K562 (cell line): ENCODE measurements around the gene PCNX4. TPM values are rescaled to one million over a fixed set of nuclear protein-coding genes. Genes with fewer than 3 reads are reported as not detected.

Experiments
- ATAC-seq: fragments of 200-7000 bp; cut with Tn5 transposase; 3 replicates; pipeline ENCODE4 v1.9.1; 2020; ENCODE audit warnings: moderate library complexity
- BruUV-seq: library from RNA; stranded (reverse); fragments of 400-500 nt; replicated peaks from 2 replicates; lab custom pipeline; 2021; lab: Mats Ljungman, UMichigan
- CTCF ChIA-PET: fragments of 300-600 bp; formaldehyde crosslinking; extraction: SDS; loops from one replicate; lab custom pipeline; 2021; ENCODE audit warnings: low intra/inter-chr PET ratio; lab: Yijun Ruan, JAX
- POLR2A ChIA-PET: fragments of 300-600, 350-650 bp; sonication (Branson Sonifier 250); formaldehyde crosslinking; extraction: SDS; loops from one replicate; lab custom pipeline; 2021; ENCODE audit warnings: antibody characterized with exemption, inconsistent platforms; lab: Yijun Ruan, JAX
- DNase-seq, 4 experiments: peaks; one replicate each; pipeline versions ENCODE4 v3.0.0 to v3.0.0-alpha.2; 2011 to 2018; ENCODE audit warnings: low spot score in 3 of 4, mixed read lengths in 3 of 4; ENCODE audit errors: extremely low read depth in 1 of 4
- FAIRE-seq: peaks from 2 replicates; lab custom pipeline; 2011; peaks lifted over from hg19 to GRCh38; lab: Jason Lieb, UNC
- H2AFZ ChIP-seq: 2 replicates; pipeline ENCODE4 v1.6.0; 2011; ENCODE audit warnings: low read depth, low read length, control low read depth, inconsistent platforms
- H3K27ac ChIP-seq: fragments of 200-600 bp; 3 replicates; pipeline ENCODE4 v1.8.0; 2011; ENCODE audit warnings: low read depth, mild to moderate bottlenecking, control low read depth, inconsistent platforms, low read length, moderate library complexity, mixed read lengths; ENCODE audit errors: extremely low read depth
- H3K27me3 ChIP-seq, 2 experiments: fragments of 300-600 bp in 1 of 2; 2 replicates in 1 of 2; 3 replicates in 1 of 2; pipeline versions ENCODE4 v1.6.0 to v1.8.0; 2011; ENCODE audit warnings: inconsistent platforms in 2 of 2, low read length in 2 of 2, mild to moderate bottlenecking in 1 of 2, mixed read lengths in 1 of 2, moderate library complexity in 1 of 2; ENCODE audit not compliant: control insufficient read depth in 2 of 2, insufficient read depth in 2 of 2
- H3K36me3 ChIP-seq: fragments of 300-600 bp; 3 replicates; pipeline ENCODE4 v1.8.0; 2011; ENCODE audit warnings: mild to moderate bottlenecking, low read length, inconsistent platforms; ENCODE audit not compliant: control insufficient read depth, insufficient read depth
- H3K4me1 ChIP-seq, 2 experiments: fragments of 200-600 bp in 1 of 2; replicated peaks in 1 of 2; 2 replicates in 1 of 2; 3 replicates in 1 of 2; pipeline versions ENCODE4 v1.5.1 to v1.8.0; 2011; ENCODE audit warnings: inconsistent platforms in 2 of 2, low read length in 2 of 2, mild to moderate bottlenecking in 1 of 2, mixed read lengths in 1 of 2, moderate library complexity in 1 of 2; ENCODE audit not compliant: control insufficient read depth in 2 of 2, insufficient read depth in 2 of 2
- H3K4me2 ChIP-seq: 2 replicates; pipeline ENCODE4 v1.6.1; 2011; ENCODE audit warnings: low read length, control low read depth, inconsistent platforms, mixed read lengths; ENCODE audit not compliant: insufficient read depth
- H3K4me3 ChIP-seq: fragments of 200-600 bp; sonication (generic), shearing (Covaris generic); 2 replicates; pipeline ENCODE4 v1.5.1; 2016; ENCODE audit warnings: control low read depth, inconsistent platforms
- H3K79me2 ChIP-seq: fragments of 200-600 bp; 3 replicates; pipeline ENCODE4 v1.8.0; 2011; ENCODE audit warnings: low read length, inconsistent platforms; ENCODE audit not compliant: control insufficient read depth, insufficient read depth
- H3K9ac ChIP-seq, 2 experiments: 2 replicates each; pipeline versions ENCODE4 v1.6.0 to v1.6.1; 2011; ENCODE audit warnings: low read depth in 2 of 2, low read length in 2 of 2, control low read depth in 1 of 2, inconsistent platforms in 1 of 2, mild to moderate bottlenecking in 1 of 2, mixed read lengths in 1 of 2; ENCODE audit not compliant: insufficient read depth in 1 of 2
- H3K9me1 ChIP-seq: one replicate; pipeline ENCODE4 v1.6.0; 2011; ENCODE audit warnings: inconsistent platforms, mild to moderate bottlenecking, low read length, moderate library complexity; ENCODE audit not compliant: control insufficient read depth, insufficient read depth
- H3K9me3 ChIP-seq: replicated peaks from 2 replicates; pipeline ENCODE4 v1.5.1; 2011; ENCODE audit warnings: low read depth, low read length, inconsistent platforms; ENCODE audit not compliant: control insufficient read depth, insufficient read depth
- H4K20me1 ChIP-seq: replicated peaks from 2 replicates; pipeline ENCODE4 v1.6.1; 2011; ENCODE audit warnings: low read length, inconsistent platforms, mixed read lengths; ENCODE audit not compliant: control insufficient read depth, insufficient read depth
- YY1 ChIP-seq, 3 experiments: IDR thresholded peaks; 2 replicates each; pipeline ENCODE4 v1.6.1; 2011; ENCODE audit warnings: low read length in 2 of 3, mild to moderate bottlenecking in 2 of 3, moderate library complexity in 2 of 3, borderline replicate concordance in 1 of 3, control low read depth in 1 of 3, low read depth in 1 of 3; ENCODE audit not compliant: insufficient read depth in 3 of 3, insufficient replicate concordance in 2 of 3, control insufficient read depth in 1 of 3, insufficient read length in 1 of 3; ENCODE audit errors: extremely low read depth in 1 of 3
- WGBS: fragments of 100-300 bp; shearing (Covaris generic); methylation state at CpG from one replicate; pipeline ENCODE4 v1.1.6; 2016; ENCODE audit warnings: low coverage, mixed read lengths; ENCODE audit not compliant: insufficient coverage; ENCODE audit errors: missing lambda C conversion rate; 5-methylcytosine and 5-hydroxymethylcytosine counted together
- in situ Hi-C: fragments of 300-500 bp; cut with MboI; formaldehyde crosslinking; loops from 4 replicates; pipeline ENCODE4 v1.15.0; 2018; ENCODE audit warnings: inconsistent platforms, mixed read lengths
- intact Hi-C: fragments of 100-400 bp; cut with micrococcal nuclease; formaldehyde crosslinking; loops from 2 replicates; pipeline ENCODE4 v1.14.2; 2022
- polyA plus RNA-seq, 8 experiments: library from polyadenylated mRNA; depleted of rRNA in 4 of 8; stranded (reverse) in 5 of 8; unstranded in 3 of 8; fragments of >200 nt; fragmentation: Nextera tagmentation in 2 of 8; fragmentation: Illumina TruSeq in 1 of 8; extraction: Ambion mirVana in 2 of 8; extraction: Trizol in 1 of 8; gene quantifications; 2 replicates each; pipeline versions ENCODE4 v1.2.1 to v1.2.3, GENCODE V29; 2011 to 2014; ENCODE audit warnings: inconsistent platforms in 1 of 8, missing spikeins in 1 of 8
- total RNA-seq, 7 experiments: library from RNA; depleted of rRNA in 6 of 7; stranded (reverse); fragments of >200 nt in 6 of 7; fragmentation: Illumina TruSeq in 2 of 7; extraction: Trizol in 2 of 7; gene quantifications; 2 replicates each; pipeline versions ENCODE4 v1.2.1 to v1.2.3, GENCODE V29; 2011 to 2021; ENCODE audit warnings: low replicate concordance in 1 of 7
- TF ChIP-seq, protein P1 (sequence below): sonication (generic); formaldehyde crosslinking; IDR thresholded peaks from 2 replicates; pipeline ENCODE4 v1.8.0; 2022; ENCODE audit warnings: mild to moderate bottlenecking, missing genetic modification reagents

The PCNX4 gene
- total and polyA plus RNA-seq, 9 of the 15 experiments (the other 6 are each of a cell fraction or from before 2014, with no cell fraction given) = 10.0 to 41.2 (median 22.4) TPM

DNA sequence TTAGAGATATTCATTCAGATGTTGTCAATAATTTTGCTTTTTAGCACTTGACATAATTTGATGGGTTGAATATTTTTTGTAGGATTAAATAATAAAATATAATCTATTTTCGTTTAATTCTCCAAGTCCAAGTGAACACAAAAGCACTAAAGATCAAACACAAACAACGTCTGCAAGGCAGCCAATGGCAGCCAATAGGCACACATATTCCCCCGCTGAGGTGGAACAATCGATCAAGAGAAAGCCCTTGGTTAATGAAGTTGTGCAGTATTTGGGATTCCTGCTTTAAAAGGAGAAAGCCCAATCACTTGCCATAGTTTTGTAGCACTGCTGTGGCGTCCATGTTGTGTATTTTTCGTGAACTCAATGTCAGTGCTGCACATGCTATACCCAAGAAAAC is 72.0 kb downstream of the PCNX4 start:
- no peak for FAIRE-seq
- Histone ChIP-seq H3K27ac (no peak overlapping the region; the same call in 2 of the 3 replicates), H3K36me3 (no peaks in the 10 kb centered on the region), H3K9ac (peak overlapping the region in 1 of 2 experiments; percentile 83; a peak in 1 of 4 replicates), H3K4me2 (peak overlapping the region; percentile 92), H3K79me2 (peaks cover 5% of the 10 kb centered on the region), H3K9me3 (no peaks in the 10 kb centered on the region), H2AFZ (peak overlapping the region; percentile 97; the same call in 1 of the 2 replicates), H4K20me1 (no peaks in the 10 kb centered on the region), H3K4me1 (peaks cover 0 to 9% of the 10 kb centered on the region in 2 experiments; a peak in 2 of 5 replicates), H3K9me1 (no peaks in the 10 kb centered on the region), H3K4me3 (0 out of 2 replicates have a peak overlapping the region, but pooled peaks have one; percentile 74), H3K27me3 (no peaks in the 10 kb centered on the region)
- no peak for DNase-seq
- 53% methylated on average over 6 of the region's 6 CpGs for WGBS
- intact Hi-C loops = loop anchor here (2.0 kb wide), 1 partner anchor 71 kb away; no protein-coding TSS in a partner anchor
- in situ Hi-C loops = loop anchor here (10.0 kb wide), 2 partner anchors 99 to 199 kb away; no protein-coding TSS in a partner anchor
- CTCF ChIA-PET = no interaction called here
- ATAC-seq = no peak
- BruUV-seq = no TSS peak
- TF ChIP-seq, protein P1, sequence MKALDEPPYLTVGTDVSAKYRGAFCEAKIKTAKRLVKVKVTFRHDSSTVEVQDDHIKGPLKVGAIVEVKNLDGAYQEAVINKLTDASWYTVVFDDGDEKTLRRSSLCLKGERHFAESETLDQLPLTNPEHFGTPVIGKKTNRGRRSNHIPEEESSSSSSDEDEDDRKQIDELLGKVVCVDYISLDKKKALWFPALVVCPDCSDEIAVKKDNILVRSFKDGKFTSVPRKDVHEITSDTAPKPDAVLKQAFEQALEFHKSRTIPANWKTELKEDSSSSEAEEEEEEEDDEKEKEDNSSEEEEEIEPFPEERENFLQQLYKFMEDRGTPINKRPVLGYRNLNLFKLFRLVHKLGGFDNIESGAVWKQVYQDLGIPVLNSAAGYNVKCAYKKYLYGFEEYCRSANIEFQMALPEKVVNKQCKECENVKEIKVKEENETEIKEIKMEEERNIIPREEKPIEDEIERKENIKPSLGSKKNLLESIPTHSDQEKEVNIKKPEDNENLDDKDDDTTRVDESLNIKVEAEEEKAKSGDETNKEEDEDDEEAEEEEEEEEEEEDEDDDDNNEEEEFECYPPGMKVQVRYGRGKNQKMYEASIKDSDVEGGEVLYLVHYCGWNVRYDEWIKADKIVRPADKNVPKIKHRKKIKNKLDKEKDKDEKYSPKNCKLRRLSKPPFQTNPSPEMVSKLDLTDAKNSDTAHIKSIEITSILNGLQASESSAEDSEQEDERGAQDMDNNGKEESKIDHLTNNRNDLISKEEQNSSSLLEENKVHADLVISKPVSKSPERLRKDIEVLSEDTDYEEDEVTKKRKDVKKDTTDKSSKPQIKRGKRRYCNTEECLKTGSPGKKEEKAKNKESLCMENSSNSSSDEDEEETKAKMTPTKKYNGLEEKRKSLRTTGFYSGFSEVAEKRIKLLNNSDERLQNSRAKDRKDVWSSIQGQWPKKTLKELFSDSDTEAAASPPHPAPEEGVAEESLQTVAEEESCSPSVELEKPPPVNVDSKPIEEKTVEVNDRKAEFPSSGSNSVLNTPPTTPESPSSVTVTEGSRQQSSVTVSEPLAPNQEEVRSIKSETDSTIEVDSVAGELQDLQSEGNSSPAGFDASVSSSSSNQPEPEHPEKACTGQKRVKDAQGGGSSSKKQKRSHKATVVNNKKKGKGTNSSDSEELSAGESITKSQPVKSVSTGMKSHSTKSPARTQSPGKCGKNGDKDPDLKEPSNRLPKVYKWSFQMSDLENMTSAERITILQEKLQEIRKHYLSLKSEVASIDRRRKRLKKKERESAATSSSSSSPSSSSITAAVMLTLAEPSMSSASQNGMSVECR = no peak
- TF ChIP-seq YY1 (IDR thresholded peaks at IDR 0.05; ENCODE audit: borderline replicate concordance in 1 of 3, control insufficient read depth in 1 of 3, extremely low read depth in 1 of 3, insufficient read depth in 3 of 3, insufficient read length in 1 of 3, insufficient replicate concordance in 2 of 3, low read depth in 1 of 3, low read length in 2 of 3) = peak in 1 of 3 experiments; percentile 34
- POLR2A ChIA-PET = no interaction called here
